Heart left ventricle (tissue), 13 donors: ENCODE measurements around the gene KCNC1.

Source experiments
- POLR2A ChIP-seq, 2 donors: fragments of 450-650 bp; IDR thresholded peaks; one replicate each; pipeline ENCODE4 v1.6.1; 2017; ENCODE audit warnings: antibody characterized with exemption in 2 of 2, mild to moderate bottlenecking in 2 of 2, moderate library complexity in 2 of 2
- TF ChIP-seq, protein P1 (sequence below), 12 donors: fragments of 200-600 bp; sonication (generic) in 4 of 12; IDR thresholded peaks; one replicate each; pipeline versions ENCODE4 v1.5.0 to v1.8.0; 2018 to 2022; ENCODE audit warnings: antibody characterized with exemption in 12 of 12, mild to moderate bottlenecking in 5 of 12
- donor health status: ischemic (EF 13 %, LVEDD 7.1; RV severe dilation, severe dysfunction).
- donor health status: DM: no; HTN: yes; CAD: no.
- donor health status: DM: no; HTN: no; CAD: no.
- donor health status: ischemic (EF 25% LVEDD 6.9; RV normal size, moderate dysfunction).
- donor health status: ischemic (EF 25% LVEDD 5.7; RV mildly dilated, moderate dysfunction).
- donor health status: ischemic (EF 35%, LVEDD 5.7; RV mildly dilated, moderate dysfunction).
- donor health status: nonischemic (EF 11% LVEDD 7.7; RV severe dilation, severe dysfunction).
- donor health status: DM: yes; HTN: yes; CAD: no.
- donor health status: PGD.
- donor health status: ischemic (EF 29% LVEDD 5.4; RV normal size, mild dysfunction).
- donor health status: nonischemic (EF 23%, LVEDD 6.1; RV moderate dilation, normal function).

GRCh38 chr11:17686231-17686980 is 48.2 kb upstream of the KCNC1 start:
- TF ChIP-seq, protein P1, sequence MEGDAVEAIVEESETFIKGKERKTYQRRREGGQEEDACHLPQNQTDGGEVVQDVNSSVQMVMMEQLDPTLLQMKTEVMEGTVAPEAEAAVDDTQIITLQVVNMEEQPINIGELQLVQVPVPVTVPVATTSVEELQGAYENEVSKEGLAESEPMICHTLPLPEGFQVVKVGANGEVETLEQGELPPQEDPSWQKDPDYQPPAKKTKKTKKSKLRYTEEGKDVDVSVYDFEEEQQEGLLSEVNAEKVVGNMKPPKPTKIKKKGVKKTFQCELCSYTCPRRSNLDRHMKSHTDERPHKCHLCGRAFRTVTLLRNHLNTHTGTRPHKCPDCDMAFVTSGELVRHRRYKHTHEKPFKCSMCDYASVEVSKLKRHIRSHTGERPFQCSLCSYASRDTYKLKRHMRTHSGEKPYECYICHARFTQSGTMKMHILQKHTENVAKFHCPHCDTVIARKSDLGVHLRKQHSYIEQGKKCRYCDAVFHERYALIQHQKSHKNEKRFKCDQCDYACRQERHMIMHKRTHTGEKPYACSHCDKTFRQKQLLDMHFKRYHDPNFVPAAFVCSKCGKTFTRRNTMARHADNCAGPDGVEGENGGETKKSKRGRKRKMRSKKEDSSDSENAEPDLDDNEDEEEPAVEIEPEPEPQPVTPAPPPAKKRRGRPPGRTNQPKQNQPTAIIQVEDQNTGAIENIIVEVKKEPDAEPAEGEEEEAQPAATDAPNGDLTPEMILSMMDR (IDR thresholded peaks at IDR 0.05): no peak
- no peak for TF ChIP-seq POLR2A (IDR thresholded peaks at IDR 0.05)
